IPS-NIHi7 (cell line): ENCODE data around the gene NANOG.
"Not testable (repeated sequence)": the region's sequence is repeated elsewhere in the genome, so short reads cannot be mapped to it uniquely, and the experiment has no call there.

Source experiments
- DNase-seq: peaks from one replicate; pipeline ENCODE4 v3.0.0; 2012; ENCODE audit warnings: mixed read lengths; ENCODE audit errors: extremely low spot score

The NANOG gene

DNA sequence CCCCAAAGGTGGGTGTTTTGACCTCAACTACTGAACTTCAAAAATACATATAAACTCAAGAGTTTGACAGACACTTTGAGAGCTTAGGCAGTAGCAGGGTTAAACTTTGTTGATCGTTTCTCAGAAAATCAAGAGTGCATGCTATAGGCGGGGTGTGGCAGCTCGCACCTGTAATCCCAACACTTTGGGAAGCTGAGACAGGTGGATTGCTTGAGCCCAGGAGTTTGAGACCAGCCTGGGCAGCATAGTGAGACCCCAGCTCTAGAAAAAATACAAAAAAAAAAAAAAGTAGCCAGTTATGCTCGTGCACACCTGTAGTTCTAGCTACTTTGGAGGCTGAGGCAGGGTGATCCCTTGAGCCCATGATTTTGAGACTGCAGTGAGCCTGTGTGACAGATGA, 12.3 kb downstream of the NANOG start:
- no peak for DNase-seq

DNA sequence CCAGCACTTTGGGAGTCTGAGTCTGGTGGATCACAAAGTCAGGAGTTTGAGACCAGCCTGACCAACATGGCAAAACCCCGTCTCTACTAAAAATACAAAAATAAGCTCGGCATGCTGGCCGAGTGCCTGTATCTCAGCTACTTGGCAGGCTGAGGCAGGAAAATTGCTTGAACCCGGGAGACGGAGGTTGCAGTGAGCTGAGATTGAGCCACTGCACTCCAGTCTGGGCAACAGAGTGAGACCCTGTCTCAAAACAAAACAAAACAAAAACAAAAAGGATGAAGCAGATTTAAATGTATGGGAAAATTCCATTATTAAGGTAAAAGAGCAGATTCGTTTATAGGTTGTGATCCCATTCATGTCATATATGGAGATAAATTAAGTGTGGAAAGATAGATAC, 17.1 kb downstream of the NANOG start:
- DNase-seq, result not testable (repeated sequence)

DNA sequence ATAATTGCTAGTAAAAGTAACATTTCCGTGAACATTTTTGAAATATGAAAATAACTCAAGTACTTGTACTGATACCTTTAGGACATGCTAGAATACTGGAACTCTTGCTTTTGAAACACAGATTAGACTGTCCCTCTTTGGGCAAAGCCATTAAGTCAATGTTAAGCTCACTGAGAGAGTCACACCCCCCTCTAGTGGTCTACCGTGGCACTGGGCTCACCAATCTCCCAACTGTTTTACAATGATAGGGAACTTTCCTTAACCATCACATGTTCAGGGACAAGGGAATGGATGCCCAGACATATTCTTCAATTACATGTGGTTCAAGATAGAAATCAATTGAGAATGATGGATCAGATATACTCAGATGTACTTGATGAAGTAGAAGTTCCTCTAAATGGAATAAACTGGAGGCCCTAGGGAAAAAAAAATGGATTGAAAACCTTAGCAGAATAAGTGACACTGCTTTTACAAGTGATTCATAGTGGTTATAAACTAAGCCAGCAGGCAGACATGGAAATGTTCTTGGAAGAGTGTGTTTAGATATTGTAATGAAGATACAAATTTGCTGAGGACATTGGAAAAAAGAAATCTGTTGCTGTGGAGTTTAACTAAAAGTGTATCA, 17.8 kb downstream of the NANOG start:
- DNase-seq, result peak; percentile 78

DNA sequence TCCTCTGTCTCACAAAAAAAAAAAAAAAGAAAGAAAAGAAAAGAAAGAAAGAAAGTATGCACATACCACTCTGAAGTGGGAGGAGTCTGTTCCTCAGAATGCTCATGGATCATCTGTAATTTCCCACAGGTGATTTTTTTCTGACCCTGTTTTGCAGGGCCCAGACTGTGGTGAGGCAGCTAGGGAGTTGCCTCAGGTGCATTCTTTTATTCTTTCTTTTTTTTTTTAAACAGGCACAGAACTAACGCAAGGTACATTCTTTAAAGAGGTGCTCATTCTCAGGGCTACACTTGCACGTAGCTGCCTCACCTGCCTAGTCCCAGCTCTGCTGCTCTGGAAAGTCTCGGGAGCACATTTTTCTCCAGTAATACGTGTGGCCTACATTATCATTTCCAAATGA, 36.6 kb downstream of the NANOG start:
- DNase-seq, result not testable (repeated sequence)

DNA sequence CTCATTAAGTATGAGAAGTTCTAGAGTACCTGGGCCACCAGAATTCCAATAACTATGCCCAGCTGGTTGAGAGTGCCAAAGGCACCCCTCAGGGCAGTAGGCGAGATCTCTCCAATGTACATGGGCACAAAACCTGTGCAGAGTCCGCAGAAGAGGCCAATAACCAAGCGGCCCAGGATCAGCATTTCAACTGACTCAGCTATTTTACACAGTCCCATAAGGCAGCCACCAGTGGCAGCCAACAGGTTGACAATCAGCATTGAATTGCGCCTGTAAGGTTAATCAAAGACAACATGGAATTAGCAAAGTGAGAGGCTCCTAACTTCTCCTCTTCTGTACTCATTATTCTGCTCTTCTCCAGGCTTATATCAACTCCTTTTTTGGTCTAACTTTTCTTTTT, 40.5 kb downstream of the NANOG start:
- DNase-seq, result not testable (repeated sequence)

DNA sequence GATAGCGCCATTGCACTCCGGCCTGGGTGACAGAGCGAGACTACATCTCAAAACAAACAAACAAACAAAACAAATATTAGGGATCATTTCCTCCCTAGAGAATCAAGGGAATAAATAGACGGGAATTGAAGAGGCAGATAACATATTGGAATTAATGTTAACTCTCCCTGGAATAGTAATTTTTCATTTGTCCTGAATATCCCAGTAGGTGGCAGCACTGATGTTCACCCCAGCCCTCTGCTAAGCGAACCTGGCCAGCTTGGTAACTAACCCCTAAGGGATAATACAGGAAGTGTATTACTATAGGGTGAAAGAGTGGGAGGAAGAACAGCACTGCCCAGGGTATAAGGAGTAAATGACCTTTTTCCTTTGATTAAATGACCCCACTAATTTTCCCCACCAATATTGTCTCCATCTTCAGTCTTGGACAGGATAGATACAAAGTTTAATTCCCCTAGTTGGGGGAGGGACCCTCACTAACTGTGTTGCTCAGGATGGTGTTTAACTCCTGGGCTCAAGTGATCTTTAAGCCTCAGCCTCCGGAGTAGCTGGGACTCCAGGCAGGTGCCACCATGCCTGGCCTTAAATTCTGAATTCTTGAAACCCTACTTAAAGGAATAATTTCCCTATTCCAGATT, 43.0 kb downstream of the NANOG start:
- peak; percentile 85 for DNase-seq

DNA sequence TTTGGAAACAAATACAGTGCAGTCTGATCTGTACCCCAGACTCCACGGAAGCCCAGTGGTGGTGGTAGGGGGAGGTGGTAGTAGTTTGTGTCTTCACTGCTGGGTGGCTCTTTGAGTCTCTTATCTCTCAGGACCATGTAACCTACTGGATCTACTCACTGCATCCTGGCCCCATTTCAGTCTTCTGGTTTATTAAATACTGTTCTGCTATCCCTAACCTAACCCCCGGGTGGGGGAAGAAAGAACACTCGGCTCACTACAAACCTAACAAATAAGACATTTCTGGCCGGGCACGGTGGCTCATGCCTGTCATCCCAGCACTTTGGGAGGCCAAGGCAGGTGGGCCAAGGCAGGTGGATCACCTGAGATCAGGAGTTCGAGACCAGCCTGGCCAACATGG, 44.0 kb downstream of the NANOG start:
- DNase-seq, result not testable (repeated sequence)

DNA sequence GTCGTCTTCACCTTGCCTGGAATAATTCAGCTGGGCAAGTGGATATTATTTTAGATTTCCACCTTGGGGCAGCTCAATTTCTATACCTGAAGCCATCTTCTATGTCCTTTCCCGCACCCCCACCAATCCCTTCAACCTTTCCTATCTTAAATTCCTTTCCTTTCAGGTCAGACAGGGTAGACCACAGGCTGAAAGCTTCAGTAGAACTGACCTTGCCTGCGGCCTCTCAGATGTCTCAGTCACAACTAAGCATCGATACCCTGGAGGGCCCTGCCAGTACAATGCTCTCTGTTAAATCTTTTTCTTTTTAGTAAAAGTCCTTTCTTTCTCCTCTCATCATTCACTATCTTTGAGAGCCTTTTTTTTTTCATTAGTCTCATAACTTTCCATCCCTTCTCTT, 44.6 kb downstream of the NANOG start:
- no peak for DNase-seq

DNA sequence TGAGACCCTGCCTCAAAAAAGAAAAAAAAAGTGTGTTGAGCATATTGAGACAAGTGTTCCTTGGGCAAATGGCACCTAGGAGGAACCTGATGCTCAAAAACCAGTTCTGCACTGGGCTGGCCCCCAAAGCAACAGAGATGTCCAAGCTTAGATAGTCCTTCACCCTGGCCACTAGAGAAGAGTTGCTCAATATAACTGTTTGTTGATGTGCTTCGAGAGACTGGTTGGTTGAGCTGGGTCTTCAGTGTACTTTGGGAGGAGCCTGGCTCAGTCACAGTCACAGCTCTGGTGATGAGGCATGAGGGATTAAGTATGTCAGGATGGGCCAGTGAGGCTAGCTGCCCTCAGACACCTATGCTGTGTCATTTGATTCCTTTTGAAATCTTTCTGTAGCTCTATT, 45.5 kb downstream of the NANOG start:
- no peak for DNase-seq

DNA sequence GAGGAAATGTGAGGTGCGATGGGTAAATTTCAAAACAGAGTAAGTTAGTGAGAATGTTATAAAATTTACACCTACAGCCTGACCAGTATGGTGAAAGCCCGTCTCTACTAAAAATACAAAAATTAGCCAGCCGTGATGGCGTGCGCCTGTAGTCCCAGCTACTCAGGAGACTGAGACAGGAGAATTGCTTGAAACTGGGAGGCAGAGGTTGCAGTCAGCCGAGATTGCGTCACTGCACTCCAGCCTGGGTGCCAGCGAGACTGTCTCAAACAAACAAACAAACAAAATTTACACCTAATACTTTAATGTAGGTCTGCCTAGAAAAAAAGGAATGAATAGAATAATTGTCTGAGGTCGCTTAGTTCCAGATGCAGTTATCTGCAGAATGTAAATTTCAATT, 45.9 kb downstream of the NANOG start:
- no peak for DNase-seq

DNA sequence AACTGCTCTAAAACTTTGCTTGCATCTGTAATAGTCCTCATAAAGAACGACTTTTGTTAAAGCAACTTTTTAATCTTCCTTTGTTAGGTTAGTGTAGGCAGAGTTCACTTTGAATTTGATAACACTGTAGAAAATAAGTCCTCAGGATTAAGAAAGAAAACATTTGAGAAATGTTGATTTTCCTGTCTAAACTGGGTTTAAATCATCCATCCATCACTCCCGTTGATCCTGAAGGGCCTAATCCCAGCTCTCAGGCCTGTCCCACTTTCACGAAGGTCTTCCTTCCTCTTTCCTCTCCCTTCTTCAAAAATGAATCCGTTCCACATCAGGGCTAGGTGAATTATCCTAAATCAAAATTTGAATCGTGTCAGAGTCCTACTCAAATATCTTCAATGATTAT, 46.6 kb downstream of the NANOG start:
- DNase-seq, result no peak

DNA sequence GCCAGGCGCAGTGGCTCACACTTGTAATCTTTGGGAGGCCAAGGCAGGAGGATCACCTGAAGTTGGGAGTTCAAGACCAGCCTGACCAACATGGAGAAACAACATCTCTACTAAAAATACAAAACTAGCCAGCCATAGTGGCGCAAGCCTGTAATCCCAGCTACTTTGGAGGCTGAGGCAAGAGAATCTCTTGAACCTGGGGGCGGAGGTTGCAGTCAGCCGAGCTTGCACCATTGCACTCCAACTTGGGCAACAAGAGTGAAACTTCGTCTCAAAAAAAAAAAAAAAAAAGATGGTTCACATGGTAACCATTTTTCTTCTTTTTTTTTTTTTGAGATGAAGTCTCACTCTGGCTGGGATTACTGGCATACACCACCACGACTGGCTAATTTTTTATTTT, 48.2 kb downstream of the NANOG start:
- DNase-seq, result no peak

DNA sequence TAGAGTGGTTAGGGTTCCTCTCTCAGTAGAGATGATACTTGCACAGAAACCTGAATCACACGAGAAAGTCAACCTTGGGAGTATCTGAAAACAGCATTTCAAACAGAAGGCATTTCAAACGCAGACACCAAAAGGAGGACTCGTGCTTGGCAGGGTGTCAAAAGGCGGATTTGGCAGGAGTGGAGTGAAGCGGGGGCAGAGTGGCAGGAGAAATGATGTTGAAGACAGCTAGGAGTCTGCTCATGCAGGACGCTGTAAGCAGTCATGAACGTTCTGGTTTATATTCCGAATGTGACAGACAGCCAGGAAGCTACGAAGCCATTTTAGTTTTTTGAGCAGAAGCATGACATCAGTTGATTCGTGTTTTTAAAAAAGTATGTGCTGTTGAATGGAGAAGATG, 50.0 kb downstream of the NANOG start:
- DNase-seq, result not testable (repeated sequence)

DNA sequence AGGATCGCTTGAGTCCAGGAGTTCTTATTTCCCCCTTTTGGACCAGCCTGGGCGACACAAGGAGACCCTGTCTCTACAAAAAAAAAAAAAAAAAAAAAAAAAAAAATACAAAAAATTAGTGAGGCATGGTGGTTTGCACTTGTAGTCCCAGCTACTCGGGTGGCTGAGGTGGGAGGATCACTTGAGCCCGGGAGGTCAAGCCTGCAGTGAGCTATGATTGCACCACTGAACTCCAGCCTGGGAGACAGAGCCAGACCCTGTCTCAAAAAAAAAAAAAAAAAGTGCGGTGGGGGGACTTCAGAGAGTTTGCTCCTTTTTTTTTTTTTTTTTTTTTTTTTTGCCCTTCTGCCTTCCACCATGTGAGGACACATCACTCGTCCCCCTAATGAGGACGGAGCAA, 50.6 kb downstream of the NANOG start:
- DNase-seq, result not testable (repeated sequence)

DNA sequence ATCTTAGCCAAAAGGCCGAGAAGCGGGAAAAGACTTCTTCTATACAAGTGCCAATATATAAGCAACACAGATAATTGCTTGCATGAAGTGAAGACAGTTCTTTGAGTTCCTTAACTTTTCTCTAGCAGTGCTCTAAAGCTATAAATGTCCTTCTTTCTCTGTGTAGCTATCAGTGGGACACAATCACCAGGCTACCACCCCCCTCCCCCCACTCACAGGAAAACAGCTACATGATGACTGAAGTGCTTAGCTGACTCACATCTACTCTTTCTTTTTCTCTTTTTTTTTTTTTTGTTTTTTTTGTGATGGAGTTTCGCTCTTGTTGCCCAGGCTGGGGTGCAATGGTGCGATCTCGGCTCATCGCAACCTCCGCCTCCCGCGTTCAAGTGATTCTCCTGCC, 53.2 kb downstream of the NANOG start:
- DNase-seq, result not testable (repeated sequence)

DNA sequence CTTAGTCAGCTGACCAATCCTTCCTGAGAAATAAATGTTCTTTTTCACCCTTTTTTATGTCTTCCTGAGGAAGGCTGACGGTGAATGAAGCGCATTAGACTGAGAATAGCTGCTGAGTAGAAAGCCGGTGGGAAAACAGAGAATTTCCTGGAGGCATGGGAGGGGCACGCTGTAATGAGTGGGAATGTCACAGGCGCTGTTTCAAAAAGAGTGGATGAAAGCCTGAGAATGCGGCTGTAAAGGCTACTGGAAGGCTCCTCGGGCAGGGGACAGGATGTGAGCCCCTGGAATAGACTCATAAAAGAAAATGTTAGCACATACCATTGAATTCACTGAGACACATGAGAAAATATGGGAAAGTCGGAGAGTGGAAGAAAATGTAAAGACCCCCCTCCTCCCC, 53.9 kb downstream of the NANOG start:
- not testable (repeated sequence) for DNase-seq

DNA sequence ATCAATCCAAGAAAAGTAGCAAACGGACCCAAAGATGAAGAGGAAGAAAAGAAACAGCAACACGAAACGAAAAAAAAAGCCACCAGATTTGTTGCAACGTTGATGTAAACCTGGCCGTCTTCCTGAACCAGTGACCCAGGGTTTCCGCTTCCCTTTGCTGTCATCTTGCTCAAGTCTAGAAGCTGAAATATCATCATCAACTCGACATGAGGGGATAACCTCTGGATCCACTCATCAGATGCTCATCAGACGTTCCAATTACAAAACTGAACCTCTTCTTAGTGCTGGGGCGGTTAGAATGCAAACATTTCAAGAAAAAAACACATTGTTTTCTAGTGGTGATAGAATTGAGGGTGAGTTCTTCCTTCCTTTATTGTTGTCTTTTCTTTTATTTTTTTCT, 54.4 kb downstream of the NANOG start:
- DNase-seq, result not testable (repeated sequence)

DNA sequence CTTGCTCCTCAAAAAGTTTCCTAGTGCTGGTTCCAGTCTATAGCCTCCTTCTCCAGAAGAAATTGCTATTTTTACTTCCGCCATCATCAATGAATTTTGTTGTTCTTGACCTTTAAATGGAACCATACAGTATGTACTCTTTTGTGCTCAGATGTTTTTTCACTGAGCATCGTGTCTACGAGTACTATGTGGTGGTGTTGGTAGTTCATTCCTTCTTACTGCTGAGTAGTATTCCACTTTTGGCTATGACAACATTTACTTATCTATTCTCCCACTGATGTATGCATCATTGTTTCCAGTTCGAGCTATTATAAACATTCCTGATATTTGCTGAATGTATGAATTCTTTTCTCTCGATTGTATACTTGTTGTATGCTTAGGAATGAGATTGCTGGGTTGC, 54.9 kb downstream of the NANOG start:
- no peak for DNase-seq

DNA sequence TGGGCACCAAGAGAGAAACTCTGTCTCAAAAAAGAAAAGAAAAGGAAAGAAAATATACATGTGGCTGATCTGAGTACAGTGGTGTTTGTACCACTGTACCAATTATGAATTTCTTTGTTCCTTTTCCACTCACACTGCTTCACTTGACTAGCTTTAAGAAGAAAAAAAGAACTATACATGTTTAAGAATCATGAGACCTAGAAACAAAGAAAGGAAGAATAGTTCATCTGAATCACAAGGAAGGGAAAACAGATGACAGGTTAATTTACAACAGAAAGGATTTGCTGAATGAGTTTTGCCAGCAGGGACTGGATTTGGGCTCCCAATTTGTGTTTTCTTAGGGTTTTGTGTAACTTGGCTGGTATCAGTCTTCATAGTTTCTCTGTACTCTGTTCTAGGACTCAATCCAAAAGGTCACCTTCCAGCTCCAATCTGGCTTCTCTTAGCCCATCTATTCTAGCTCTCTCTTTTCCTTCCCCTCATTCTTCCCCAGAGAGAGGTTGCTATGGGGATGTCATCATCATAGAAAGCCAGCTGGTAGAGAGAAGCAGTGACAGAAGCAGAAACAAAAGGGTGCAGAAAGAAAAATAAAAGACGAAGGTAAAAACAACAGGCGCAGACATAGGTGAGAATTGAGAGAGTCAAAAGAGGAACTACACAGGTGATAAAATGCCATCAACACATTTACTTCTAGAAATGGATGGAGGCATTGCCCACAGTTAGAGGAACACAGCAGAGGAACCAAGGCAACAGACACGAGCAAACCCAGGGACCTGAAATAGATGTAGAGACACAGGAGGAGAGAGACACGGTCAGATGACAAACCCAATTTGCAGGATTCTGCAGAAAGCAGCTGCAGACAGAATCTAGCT, 58.3 kb downstream of the NANOG start:
- not testable (repeated sequence) for DNase-seq

DNA sequence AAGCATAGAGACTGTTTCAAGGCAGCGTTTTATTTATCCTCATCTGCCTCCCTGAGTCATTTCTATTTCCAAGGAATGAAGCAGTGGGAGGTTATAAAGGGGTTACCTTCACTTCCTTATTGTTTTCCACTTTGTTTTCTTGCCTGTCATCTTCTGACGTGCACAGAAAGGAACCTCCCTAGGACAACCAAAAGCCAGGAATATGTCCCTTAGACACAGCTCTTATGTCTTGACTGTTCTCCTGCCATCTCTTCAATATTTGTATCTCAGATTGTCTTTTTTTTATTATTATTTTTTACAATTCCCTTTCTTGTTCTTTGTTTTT, 58.9 kb downstream of the NANOG start:
- not testable (repeated sequence) for DNase-seq
